Stimulated activated CD4-positive, alpha-beta T cell treated with anti-CD3 and anti-CD28 coated beads, Interleukin-4, amount 100 ng/mL, for 4 hours (primary cell): ENCODE measurements around the gene ANXA4.
A peak's percentile ranks its signal among the peaks of the same experiment; 100 is the strongest.
"Not testable (repeated sequence)": the region's sequence is repeated elsewhere in the genome, so short reads cannot be mapped to it uniquely, and the experiment has no call there.

Source experiments
- DNase-seq, 2 experiments: peaks; one replicate each; pipeline ENCODE4 v3.0.0-alpha.2; 2020

The ANXA4 gene

GRCh38 chr2:69755862-69756467 lies 14.0 kb downstream of the ANXA4 start:
- no peak for DNase-seq

- no peak for DNase-seq
Measured at GRCh38 chr2:69762025-69762424, 20.1 kb downstream of the ANXA4 start.

- no peak for DNase-seq
Measured at GRCh38 chr2:69762513-69763494, 20.9 kb downstream of the ANXA4 start.

- DNase-seq: not testable (repeated sequence)
Measured at GRCh38 chr2:69763831-69764230, 21.9 kb downstream of the ANXA4 start.

DNA sequence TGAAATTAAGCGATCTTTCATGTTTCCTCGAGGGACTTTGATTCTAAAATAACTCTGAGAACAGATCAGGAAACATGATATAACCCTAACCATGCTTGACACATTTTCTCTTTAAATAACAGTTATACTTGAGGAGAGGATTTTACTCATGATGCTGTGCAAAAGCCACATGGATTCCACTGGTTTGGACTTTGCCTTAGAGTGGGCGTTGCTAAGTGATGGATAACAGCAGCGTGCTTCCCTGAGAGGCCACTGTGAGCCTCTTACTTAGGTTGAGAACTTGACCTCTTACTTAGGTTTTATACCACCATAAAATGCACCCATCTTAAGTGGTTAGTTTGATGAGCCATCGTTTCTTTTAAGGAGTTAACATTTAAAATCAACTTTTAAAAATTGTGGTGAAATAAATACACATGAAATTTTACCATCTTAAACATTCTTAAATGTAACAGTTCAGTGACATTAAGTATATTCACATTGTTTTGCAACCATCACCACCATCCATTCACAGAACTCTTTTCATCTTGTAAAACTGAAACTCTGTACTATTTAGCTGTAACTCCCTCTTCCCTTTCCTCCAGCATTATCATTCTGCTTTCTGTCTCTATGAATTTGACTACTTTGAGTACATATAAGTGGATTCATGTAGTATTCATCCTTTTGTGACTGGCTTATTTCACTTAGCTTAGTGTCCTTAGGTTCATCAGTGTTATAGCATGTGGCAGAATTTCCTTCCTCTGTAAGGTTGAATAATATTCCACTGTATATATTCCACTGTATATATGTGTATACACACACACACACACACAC lies 22.6 kb downstream of the ANXA4 start:
- DNase-seq: no peak

DNA sequence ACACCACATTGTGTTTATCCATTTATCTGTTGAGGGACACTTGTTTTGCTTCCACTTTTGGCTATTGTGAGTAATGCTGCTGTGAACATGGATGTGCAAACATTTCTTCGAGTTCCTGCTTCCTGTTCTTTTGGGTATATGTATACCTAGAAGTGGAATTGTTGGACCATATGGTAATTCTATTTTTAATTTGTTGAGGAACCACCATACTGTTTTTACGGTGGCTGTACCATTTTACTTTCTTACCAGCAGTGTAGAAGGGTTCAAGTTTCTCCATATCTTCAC lies 23.1 kb downstream of the ANXA4 start:
- DNase-seq: no peak

DNA sequence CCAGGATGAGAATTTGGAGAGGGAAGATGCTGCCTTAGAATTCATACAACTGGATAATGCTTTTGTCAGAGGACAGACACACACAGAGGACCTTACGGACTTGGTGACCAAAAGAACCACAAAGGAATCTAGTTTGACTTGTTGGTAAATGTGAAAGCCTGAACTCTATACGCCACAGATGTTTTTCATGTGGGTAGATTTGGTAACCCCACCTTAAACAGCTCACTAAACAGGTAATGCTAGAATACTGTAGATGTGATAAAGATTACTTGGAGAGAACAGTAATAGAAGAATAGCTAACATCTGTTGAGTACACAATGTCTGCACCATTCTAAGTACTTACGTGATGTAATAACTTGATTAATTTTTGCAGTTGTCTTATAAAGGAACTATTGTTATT lies 24.1 kb downstream of the ANXA4 start:
- no peak for DNase-seq

GRCh38 chr2:69767034-69767433 lies 25.1 kb downstream of the ANXA4 start:
- DNase-seq: no peak

- DNase-seq: no peak
Measured at GRCh38 chr2:69768235-69768634, 26.3 kb downstream of the ANXA4 start.

GRCh38 chr2:69768789-69769188 lies 26.9 kb downstream of the ANXA4 start:
- DNase-seq: no peak

- no peak for DNase-seq
Measured at GRCh38 chr2:69769272-69769671, 27.3 kb downstream of the ANXA4 start.

- peak in 1 of 2 experiments; percentile 3 for DNase-seq
Measured at GRCh38 chr2:69770193-69770702, 28.3 kb downstream of the ANXA4 start.

DNA sequence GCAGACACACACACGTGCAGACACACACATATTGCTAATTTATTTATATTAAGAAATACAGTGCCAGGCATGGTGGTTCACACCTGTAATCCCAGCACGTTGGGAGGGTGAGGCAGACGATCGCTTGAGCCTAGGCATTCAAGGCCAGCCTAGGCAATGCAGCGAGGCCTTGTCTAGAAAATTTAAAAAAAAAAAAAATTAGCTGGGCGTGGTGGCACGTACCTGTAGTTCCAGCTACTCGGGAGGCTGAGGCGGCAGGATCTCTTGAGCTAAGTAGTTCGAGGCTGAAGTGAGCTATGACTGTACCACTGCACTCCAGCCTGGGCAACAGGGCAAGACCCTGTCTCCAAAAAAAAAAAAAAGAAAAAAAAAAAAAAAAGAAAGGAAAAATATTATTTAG lies 28.8 kb downstream of the ANXA4 start:
- no peak for DNase-seq

GRCh38 chr2:69771461-69771860 lies 29.5 kb downstream of the ANXA4 start:
- DNase-seq: no peak

DNA sequence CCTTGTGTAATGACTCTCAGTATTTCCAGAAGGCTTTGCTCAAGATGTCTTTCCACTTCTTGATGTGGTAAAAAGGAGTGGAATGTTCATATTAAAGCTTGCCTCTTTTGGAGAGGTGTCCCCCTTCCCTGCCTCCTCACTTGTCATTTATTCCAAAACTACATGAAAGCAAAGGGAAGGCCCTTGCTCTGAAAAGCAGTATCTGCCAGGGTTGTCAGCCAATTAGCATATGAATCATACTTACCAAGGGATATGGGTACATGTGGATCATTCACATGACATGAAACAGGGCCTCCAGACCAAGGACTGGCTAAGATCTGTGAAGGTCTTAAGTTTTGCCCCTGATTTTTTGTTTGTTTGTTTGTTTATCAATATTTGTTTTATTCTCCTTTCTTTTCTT lies 31.3 kb downstream of the ANXA4 start:
- DNase-seq: no peak

DNA sequence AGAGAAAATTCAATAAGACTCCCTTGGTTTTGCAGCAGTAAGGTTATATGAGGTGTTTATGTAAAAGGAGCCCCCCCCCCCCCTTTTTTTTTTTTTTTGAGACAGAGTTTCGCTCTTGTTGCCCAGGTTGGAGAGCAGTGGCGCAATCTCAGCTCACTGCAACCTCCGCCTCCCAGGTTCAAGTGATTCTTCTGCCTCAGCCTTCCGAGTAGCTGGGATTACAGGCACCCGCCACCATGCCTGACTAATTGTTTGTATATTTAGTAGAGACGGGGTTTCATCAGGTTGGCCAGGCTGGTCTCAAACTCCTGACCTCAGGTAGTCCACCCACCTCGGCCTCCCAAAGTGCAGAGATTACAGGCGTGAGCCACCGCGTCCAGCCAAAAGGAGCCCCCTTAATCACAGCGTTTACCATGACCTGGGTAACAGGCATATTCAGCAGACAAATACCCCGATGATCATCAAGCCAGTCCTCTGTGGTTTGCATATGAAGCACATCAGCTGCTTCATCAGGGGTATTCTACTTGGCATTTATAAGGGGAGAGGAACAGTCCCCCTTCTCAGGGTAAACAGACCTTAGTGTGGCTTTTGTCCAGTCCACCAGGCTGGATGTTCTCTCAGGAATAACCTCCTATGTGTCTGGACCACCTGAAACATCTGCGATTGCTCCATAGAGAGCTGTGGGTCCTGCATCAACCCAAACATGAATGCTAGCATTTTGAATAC lies 32.5 kb downstream of the ANXA4 start:
- not testable (repeated sequence) for DNase-seq

GRCh38 chr2:69774984-69775982 lies 33.3 kb downstream of the ANXA4 start:
- peak in 1 of 2 experiments; percentile 5 for DNase-seq

DNA sequence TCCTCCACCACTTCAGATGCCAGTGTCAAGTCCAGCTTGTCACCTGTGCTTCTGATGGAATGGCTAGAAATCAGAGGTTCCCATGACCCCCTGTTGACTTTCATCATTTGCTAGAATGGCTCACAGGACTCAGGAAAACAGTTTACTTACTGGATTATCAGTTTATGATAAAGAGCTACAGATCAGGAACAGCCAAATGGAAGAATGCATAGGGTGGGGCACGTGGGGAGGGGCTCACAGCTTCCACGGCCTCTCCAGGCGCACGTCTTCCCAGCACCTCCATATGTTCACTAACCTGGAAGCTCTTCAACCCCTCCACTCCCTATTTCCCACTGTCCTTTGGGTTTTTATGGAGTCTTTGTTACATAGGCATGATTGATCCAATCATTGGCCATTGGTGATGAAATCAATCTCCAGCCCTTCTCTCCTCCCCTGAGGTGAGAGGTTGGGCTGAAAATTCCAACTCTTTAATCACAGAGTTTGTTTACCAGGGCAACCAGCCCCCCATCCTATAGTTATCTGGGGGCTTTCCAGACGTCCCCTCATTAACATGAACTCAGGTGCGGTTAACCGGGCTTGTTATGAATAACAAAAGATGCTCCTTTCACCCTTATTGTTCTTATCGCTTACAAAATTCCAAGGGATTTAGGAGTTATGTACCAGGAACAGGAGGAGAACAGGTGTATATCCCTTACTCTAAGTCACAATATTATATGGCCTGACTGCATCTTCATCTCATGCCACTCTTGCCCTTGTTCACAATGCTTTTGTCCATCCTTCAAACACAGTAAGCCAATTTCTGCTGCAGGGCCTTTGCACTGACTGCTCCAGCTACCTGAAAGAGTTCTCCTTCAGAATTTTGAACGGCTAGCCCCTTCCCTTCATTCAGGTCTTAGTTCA lies 35.2 kb downstream of the ANXA4 start:
- no peak for DNase-seq

GRCh38 chr2:69777786-69778105 lies 35.8 kb downstream of the ANXA4 start:
- DNase-seq: no peak

DNA sequence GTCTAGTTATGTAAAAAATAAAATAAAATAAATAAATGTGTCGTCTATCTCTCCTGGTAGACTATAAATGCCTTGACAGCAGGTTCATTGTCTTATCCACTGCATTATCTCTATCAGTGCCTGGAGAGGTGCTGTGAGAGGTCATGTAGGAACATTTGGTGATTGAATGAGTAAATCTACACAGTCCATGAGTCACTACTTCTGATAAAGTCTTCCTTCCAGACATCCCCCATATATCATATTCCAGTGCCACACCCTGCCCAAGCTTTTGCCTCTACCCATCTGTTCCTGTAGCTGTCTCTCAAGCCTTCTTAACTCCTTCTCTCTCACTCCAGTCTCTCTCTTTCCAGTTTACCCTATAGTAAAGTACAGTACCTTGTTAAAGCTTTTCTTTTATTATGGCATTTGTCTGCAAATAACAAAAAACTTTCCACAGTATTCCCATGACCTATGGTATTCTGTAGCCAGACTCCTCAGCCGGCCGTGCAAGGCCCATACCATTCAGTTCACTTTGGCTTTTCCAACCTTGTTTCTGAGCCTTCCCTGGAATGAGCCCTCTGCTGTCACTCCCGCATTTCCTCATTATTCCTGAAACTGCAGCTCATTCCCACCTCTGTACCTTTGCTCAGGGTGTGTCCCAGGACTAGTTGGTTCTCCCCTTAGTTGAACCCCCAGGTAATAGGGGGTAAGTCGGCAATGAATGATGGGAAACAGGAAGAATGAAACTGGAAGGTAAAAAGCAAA lies 37.5 kb downstream of the ANXA4 start:
- DNase-seq: no peak
